HG02938 (cell line): Measurements from ENCODE around the gene KLHL22.
"Not testable (repeated sequence)": the region's sequence is repeated elsewhere in the genome, so short reads cannot be mapped to it uniquely, and the experiment has no call there.

ENCODE experiments used
- ATAC-seq: cut with Tn5 transposase; IDR thresholded peaks from one replicate; pipeline ENCODE4 v1.9.1; 2021; ENCODE audit warnings: mild to moderate bottlenecking, moderate library complexity; ENCODE audit not compliant: unreplicated experiment

Gene KLHL22

DNA sequence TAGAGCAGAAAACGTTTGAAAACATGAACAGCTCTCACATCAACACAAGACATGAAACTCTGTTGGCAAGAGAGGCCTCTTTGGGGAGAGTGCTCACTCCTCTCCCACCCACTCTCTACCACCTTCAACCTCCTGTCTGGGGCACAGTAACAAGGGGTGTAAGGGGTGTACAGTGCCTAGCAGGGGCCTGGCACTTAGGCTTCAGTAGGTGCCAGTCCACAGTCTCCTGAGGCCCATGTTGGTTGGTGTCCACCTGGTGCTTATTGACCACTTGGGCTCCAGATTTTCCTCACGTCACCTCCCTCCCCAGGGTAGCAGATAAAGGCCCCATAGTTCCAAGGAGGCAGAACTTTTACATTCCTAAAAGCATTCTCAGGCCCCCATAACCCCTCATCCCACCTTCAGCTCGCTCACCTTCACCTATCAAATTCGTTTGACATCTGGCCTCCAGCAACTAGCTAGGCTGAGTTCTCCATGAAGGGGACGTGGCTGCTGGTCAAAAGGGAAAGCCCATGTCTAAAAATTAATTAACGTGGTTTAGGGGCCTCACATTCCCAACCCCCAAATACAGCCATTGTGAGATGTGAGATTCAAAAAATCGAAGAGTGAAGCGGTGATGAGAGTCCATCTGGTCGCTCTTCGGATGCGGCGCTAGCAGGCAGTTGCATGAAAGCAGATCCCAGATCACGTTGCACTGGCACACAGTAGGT is 11.1 kb upstream of the KLHL22 start:
- ATAC-seq = no peak

DNA sequence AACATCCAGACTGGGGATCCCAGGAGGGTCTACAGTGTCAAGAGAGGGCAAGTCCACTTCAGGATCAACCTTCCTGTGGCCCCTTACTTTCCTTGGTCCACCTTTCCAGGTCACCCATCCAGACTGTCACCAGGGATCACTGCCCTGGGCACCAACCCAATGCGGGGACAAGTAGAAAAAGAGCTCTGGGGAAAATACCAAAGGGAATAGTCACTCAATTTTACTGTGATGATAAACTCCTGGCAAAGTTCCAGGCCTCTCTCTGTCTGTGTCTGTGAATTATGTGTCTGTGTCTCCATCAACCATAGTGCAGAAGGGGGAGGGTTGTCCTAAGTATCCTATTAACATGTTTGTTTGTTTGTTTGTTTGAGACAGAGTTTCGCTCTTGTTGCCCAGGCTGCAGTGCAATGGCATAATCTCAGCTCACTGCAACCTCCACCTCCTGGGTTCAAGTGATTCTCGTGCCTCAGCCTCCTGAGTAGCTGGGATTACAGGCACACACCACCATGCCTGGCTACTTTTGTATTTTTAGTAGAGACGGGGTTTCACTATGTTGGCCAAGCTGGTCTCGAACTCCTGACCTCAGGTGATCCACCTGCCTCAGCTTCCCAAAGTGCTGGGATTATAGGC is 8.8 kb upstream of the KLHL22 start:
- ATAC-seq = not testable (repeated sequence)

DNA sequence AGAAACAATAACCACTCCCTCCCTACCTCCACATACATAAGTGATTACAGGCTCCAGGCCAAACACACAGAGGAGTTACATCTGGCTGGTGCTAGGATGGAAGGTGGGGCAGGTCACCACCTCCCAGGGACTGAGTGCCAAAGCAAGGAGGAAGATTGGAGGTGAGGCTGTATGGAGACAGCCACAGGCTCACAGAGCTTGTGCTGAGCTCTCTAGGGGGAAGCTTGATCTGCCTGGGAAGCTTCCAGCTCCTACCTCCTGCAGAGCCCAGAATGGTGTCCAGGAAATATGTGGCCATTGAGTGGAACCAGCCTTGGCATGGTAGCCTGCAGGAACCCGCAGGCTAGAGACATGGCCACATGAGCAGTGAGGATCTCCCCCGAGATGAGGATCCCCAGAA is 8.2 kb upstream of the KLHL22 start:
- no peak for ATAC-seq

DNA sequence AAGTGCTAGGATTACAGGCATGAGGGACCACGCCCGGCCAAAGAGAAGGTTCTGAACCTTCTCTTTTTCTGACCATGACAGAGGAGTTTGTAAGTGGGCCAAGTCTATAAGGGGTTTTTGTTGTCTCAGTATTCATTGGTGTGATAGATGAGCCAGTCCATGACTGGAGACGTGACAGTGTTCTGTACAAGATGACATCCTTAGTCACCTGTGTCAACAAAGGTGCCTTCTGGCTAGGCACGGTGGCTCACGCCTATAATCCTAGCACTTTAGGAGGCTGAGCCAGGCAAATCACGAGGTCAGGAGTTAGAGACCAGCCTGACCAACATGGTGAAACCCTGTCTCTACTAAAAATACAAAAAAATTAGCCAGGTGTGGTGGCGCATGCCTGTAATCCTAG is 4.2 kb upstream of the KLHL22 start:
- ATAC-seq = no peak

DNA sequence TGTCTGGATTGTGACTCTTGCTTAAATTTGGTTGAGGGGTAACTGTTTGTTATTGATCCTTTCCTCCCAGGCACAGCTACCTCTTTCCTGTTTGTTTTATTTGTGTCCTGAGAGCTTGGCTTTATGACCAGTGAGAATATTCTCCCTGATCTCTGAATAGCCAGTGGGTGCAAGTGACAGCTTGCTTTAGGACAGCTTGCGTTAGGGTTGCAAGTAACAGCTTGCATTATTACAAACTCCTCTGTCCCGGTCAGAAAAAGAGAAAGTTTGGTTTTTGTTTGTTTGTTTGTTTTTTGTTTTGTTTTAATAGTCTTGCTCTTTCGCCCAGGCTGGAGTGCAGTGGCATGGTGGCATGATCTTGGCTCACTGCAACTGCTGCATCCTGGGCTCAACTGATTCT is 3.3 kb upstream of the KLHL22 start:
- no peak for ATAC-seq

DNA sequence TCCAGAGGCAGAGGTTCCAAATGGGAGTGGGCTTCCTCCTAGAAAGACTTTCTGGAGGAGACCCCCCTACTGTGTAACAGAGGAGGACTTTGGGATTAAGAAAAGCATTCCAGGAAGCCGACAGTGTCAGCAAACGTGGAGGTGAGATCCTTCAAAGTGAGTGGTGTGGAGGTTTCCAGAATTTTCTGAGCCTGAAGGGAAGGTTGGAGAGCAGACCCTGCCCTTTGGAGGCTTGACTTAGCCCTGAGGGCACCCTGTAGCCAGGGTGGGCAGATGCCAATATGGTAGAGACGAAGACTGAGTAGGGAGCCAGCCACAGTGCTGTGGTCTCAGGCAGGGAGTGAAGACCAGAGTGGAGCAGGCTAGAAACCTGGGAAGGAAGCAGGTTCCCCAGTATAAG is 1.8 kb upstream of the KLHL22 start:
- no peak for ATAC-seq

DNA sequence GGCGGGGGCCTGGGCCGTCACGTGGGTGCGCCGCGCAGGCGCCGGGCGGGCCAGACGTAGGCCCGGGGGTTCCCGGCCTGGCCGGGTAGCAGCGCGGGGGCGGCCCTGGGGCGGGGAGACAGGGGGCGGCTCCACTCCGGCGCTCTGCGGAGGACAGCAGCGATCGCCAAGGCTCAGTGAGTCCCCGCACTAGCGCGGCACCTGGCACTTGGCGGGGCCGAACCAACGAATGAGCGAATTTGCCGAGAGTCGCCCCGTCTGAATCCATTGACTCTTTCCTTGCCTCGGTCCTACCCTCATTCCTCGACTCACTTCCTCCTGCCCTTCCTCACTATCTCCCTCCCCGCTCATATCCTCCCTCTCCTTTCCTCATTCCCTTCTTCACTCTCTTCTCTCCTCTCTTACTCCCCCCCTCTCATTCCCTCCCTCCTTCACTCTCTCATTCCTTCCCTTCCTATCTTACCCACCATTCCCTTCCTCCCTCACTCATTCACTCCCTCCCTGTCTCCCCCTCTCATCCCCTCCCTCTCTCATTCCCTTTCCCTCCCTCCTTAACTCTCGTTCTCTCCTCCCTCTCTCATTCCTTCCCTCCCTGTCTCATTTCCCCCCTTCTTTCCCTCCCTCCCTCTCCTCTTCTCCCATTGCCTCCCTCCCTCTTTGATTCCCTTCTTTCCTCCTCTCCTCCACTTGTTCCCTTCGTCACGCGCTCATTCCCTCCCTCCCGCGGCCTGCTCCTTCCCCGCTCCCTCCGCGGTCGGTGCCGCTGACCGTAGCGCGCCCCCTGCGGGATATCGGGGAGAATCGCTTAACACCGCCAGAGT is 476 bp upstream of the KLHL22 start:
- peak; percentile 55 for ATAC-seq

DNA sequence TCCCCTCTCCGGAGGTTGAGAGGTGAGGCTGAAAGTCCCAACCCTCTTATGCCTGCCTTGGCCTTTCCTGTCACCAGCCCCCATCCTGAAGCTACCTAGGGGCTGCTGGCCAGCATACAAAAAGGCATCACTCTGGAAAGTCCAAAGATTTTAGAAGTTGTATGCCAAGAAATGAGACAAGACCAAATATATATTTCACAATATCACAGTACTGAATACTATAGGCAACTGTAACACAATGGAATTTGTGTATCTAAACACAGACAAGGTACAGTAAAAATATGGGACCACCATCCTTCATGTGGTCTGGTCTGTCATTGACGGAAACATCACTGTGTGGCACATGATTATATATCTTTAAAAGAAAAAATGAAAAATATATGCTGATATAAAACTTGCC is 4.2 kb downstream of the KLHL22 start:
- ATAC-seq = no peak

DNA sequence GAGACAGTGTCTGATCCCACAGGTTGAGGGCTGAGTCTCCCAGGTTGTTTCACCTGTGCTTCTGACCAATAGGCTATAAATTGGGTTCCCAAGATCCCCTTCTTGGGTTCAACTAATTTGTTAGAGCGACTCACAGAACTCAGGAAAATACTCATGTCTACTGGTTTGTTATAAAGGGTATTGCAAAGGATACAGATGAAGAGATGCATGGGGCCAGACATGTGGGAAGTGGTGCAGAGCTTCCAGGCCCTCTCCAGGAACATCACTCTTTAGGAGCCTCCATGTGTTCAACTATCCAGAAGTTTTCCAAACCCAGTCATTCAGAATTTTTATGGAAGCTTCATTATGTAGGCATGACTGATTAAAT is 4.7 kb downstream of the KLHL22 start:
- ATAC-seq = no peak

DNA sequence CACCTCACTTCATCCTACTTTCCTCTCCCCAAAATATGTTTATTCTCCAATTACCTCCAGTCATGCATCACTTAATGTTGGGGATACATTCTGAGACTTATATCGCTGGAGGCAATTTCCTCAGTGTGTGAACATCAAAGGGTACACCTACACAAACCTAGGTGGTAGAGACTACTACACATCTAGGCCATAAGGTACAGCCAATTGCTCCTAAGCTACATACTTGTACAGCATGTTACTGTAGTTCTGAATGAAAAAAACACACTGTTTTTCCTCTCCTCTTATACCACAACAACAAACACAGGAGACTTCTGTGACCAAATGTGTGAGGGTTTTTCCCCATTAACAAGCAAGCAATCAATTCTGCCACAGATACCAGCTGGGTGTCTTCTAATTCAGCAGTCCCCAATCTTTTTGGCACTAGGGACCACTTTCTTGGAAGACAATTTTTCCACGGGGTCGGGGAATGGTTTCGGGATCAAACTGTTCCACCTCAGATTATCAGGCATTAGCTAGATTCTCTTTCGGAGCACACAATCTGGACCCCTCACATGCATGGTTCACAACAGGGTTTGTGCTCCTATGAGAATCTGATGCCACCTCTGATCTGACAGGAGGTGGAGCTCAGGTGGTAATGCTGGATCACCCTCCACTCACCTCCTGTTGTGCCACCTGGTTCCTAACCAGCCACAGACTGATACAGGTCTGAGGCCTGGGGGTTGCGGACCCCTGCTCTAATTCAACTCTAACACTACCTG is 5.2 kb downstream of the KLHL22 start:
- ATAC-seq = no peak

DNA sequence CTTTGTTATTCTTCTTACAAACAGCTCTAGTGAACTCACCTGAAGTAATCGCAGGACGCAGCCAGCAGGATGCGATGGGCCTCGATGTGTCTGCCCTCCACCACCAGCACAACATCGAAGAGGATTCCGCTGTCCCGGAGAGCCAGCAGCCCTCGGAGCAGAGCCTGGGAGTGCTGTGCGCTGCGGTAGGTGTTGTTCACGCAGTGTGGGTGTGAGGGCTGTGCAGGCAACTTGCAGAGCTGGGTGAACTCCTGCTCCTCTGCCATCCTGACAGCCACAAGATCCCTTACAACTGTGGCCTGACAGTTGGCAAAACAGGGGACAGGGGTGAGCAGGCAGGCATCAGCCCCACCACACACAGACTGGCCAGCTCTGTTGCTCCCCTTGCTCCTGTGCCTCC is 6.6 kb downstream of the KLHL22 start:
- no peak for ATAC-seq

DNA sequence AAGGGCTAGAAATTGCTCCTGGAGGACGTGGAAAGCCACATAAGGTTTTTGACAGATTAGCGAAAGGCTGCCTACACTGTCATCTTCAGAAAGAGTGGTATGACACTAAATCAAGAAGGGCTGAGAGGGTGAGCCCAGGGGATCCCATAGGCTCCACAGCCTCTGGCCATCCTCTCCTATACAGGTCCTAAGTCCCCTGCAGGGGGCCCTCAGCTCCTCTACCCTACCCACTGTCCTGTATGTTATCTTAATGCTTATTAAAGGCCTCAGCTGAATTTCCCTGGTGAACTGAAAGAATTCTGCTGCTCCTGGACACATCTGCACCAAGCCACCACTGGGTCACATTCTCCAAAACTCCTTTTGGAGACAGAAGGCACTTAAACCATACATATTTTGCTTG is 7.9 kb downstream of the KLHL22 start:
- ATAC-seq = no peak

DNA sequence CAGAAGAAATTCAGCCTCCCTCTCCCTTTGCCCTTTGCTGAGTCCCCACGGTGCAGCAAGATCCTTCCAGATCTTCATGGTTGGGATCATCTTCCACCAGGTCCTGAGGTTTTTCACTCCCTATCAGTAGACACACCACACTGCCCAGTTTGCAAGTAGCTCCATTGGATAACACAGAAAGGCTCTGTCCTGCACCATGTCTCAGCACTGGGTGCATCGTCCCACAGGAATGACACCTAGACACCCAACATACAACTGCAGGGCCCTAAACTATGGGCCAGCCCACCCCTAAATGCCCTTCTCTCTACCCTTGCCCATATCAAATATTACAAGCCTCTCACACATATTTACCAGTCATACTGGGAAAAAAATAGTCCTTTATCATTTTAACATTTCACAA is 9.4 kb downstream of the KLHL22 start:
- ATAC-seq = no peak

DNA sequence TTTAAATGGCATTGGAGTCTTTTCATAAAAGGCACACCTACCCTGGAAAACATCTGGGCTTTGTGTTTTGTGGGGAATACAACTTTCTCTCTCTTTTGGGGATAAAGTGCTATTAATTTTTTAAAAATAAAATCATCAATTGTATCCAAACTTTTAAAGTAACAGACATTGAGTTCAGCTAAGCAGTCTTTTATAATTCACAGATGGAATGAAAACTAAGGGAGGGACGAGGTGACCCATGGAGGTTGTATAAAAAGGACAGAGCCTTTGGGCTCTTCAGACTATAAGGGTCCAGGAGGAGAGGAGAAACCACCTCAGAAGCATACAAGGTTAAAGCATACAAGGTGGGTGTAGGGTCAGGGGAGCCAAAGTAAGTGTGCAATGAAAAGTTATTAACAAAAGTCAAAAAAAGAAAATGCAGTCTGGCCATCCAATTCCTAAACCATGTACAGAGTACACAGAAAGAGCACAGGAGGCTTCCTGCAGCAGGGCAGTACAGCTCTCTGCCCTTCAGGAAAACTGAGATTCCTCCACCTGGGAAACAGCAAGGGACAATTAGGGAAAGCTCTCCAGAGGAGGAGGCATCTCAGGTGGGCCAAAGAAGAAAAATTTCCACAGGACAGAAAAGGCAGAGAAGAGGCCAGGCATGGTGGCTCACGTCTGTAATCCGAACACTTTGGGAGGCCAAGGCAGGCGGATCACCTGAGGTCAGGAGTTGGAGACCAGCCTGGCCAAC is 10.5 kb downstream of the KLHL22 start:
- ATAC-seq = no peak

DNA sequence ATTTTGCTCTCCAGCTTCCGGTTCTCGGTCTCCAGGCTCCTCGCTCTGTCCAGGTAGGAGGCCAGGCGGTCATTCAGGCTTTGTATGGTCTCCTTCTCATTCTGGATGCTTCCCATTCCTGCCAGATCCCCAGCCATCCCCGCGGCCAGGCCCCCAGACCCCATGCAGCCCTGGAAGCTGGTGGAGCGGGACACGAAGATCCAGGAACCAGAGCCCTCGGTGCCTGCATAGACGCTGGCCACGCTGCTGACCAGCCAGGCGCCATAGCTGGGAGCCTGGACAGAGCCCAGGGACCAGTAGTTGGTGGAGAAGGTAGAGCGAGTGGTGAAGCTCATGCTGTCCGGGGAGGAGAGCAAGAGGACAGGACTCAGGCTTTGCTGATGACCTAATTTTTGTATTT is 11.8 kb downstream of the KLHL22 start:
- no peak for ATAC-seq

DNA sequence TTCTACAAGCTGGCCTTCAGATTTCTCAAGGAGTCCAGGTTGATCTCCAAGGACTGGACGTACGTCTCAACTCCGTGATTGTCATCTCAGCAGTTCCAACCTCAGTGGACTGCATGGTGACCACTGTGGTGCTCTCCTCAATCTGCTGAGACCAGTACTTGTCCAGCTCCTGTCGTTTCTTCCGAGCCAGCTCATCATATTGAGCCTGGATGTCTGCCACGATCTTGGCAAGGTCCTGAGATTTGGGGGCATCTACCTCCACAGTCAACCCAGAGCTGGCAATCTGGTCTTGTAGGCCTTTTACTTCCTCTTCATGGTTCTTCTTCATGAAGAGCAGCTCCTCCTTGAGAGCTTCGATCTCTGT is 12.5 kb downstream of the KLHL22 start:
- not testable (repeated sequence) for ATAC-seq

DNA sequence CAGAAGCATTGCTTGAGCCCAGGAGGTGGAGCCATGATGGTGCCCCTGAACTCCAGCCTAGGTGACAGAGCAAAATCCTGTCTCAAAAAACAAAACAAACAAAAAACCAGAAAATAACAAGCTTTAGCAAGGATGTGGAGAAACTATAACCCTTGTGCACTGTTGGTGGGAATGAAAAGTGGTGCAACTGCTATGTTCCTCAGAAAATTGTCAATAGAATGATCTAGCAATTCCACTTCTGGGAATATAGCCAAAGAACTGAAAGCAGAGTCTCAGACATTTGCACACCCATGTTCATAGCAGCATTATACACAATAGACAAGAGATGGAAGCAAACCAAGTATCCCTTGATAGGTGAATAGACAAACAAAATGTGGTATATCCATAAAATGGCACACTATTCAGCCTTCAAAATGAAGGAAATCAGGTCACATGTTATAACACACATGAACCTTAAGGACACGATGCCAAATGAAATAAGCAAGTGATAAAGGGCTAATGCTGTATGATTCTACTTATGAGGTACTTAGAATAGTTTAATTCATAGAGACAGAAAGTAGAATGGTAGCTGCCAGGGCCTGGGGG is 15.9 kb downstream of the KLHL22 start:
- ATAC-seq = no peak

DNA sequence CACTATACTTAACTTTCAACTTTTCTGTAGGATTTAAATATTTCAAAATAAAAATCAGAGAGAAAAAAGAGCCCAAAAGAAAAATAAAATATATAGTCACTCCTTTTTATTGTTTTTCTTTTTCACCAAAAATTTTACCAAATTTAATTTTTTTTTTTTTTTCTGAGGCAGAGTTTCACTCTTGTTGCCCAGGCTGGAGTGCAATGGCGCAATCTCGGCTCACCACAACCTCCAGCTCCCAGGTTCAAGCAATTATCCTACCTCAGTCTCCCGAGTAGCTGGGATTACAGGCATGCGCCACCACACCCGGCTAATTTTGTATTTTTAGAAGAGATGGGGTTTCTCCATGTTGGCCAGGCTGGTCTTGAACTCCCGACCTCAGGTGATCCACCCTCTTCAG is 17.5 kb downstream of the KLHL22 start:
- not testable (repeated sequence) for ATAC-seq

DNA sequence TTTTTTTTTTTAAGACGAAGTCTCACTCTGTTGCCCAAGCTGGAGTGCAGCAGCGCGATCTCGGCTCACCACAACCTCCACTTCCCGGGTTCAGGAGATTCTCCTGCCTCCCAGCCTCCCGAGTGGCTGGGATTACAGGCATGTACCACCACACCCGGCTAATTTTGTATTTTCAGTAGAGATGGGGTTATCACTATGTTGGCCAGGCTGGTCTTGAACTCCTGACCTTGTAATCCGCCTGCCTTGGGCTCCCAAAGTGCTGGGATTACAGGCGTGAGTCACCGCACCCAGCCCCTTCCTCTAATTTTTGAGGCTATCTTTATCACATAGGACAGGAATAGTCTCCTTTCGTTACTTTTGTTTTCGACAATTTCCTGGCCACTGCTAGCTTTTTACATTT is 20.0 kb downstream of the KLHL22 start:
- not testable (repeated sequence) for ATAC-seq

DNA sequence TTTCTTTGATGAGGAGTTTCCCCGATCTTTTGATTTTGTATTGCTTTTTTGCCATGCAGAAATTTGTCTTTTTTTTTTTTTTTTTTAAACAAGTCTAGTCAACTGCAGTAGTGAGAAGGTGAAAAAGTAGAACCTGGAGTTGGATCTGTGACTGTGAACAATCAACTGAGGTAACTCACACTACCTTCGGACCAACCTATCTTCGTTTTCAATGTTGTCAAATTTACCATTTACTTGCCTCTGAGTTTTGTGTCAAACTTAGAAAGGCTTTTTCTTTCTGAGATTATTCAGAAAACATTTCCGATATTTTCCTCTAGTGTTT is 20.5 kb downstream of the KLHL22 start:
- no peak for ATAC-seq
